Ovary (tissue), 9 donors: ENCODE measurements around the gene KRT32. TPM values are rescaled to one million over a fixed set of nuclear protein-coding genes. Genes with fewer than 3 reads are reported as not detected.

ENCODE experiments used
- DNase-seq, 5 donors: peaks; one replicate each; pipeline ENCODE4 v3.0.0-alpha.2; 2019 to 2020
- H3K27ac ChIP-seq, 2 donors: fragments of 200-600 bp; one replicate each; pipeline versions ENCODE4 v1.5.1 to v1.8.0; 2019 to 2022
- H3K27me3 ChIP-seq: fragments of 200-600 bp; one replicate; pipeline ENCODE4 v1.8.0; 2022
- H3K36me3 ChIP-seq: fragments of 200-600 bp; sonication (generic); one replicate; pipeline ENCODE4 v1.5.1; 2019
- H3K4me1 ChIP-seq: one replicate; pipeline ENCODE4 v1.8.1; 2013; ENCODE audit warnings: mild to moderate bottlenecking, moderate library complexity; ENCODE audit not compliant: insufficient read depth
- H3K4me3 ChIP-seq: fragments of 200-600 bp; sonication (generic); one replicate; pipeline ENCODE4 v1.5.1; 2017
- H3K9me3 ChIP-seq, 2 donors: fragments of 200-600 bp in 1 of 2; sonication (generic) in 1 of 2; one replicate each; pipeline versions ENCODE4 v1.5.1 to v1.8.1; 2013 to 2019; ENCODE audit warnings: mild to moderate bottlenecking in 1 of 2, moderate library complexity in 1 of 2
- EP300 ChIP-seq: sonication (generic); formaldehyde crosslinking; IDR thresholded peaks from one replicate; pipeline ENCODE4 v1.6.1; 2017; ENCODE audit warnings: antibody characterized with exemption
- POLR2A ChIP-seq: fragments of 450-650 bp; IDR thresholded peaks from one replicate; pipeline ENCODE4 v1.6.1; 2017; ENCODE audit warnings: antibody characterized with exemption, mild to moderate bottlenecking, moderate library complexity
- WGBS, 3 donors: extraction: QIAGEN DNeasy Blood & Tissue Kit in 1 of 3; methylation state at CpG; one replicate each; pipeline versions ENCODE4 v1.1.5 to v1.1.7; 2013 to 2017; 5-methylcytosine and 5-hydroxymethylcytosine counted together
- intact Hi-C, 4 donors: fragments of 100-400 bp; cut with DNase I; formaldehyde crosslinking; loops; one replicate each; pipeline versions ENCODE4 v1.11.0 to v1.15.1; 2022 to 2023
- polyA plus RNA-seq, 2 donors: library from polyadenylated mRNA; stranded (reverse); fragments of 200-250 nt in 1 of 2; fragments of 350-450 nt in 1 of 2; fragmentation: Illumina TruSeq in 1 of 2; extraction: RNeasy Lipid Tissue Mini Kit (QIAGEN cat#74804) in 1 of 2; gene quantifications; one replicate each; pipeline ENCODE4 v1.2.3, GENCODE V29; 2013 to 2014
- total RNA-seq, 7 donors: library from RNA; depleted of rRNA in 2 of 7; stranded (reverse); fragments of >200 nt in 2 of 7; fragmentation: NEBNext Ultra II Directional in 3 of 7; extraction: Animal tissue kit (Norgen Biotek cat#: 25700) in 3 of 7; gene quantifications; one replicate each; pipeline versions ENCODE4 v1.1.0 to v1.2.4, GENCODE V29; 2016 to 2023
- TF ChIP-seq, protein P1 (sequence below), 3 donors: fragments of 450-650 bp in 2 of 3; fragments of 200-600 bp in 1 of 3; IDR thresholded peaks; one replicate each; pipeline versions ENCODE4 v1.5.1 to v1.8.0; 2016 to 2022; ENCODE audit warnings: antibody characterized with exemption in 3 of 3, mild to moderate bottlenecking in 1 of 3
- donor health status: DM: no; HTN: no; CAD: no; lungs with moderate emphysema.
- donor health status: DM: no; HTN: no; CAD: no.
- donor health status: Bipolar disorder and iron deficiency.
- donor health status: DM: yes; HTN: yes; CAD: no.
- donor health status: DM: no; HTN: no; CAD: no.
- donor health status: DM: yes; HTN: yes; CAD: no.

Gene KRT32
- total and polyA plus RNA-seq, 9 donors, result 0.18 to 0.33 (median 0.20) TPM; not detected in 6

DNA sequence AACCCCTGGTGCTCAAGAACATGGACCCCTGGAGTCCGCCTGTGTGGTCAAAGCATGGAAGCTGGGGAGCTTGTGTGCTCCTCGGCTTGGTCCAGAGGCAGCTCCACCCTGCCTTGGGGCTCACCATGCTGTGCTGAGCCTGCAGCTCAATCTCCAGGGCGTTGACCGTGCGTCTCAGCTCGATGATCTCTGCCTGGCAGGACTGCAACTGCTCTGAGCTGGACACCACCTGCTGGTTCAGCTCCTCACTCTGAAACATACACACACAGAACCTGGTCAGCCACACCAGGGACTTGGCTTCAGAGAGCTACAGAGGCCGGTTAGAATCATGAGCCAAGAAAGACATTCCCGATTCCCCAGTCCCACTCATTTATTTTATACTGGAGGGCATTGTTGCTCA, 11.1 kb upstream of the KRT32 start:
- Histone ChIP-seq H3K4me3 (no peak overlapping the region), H3K27ac (no peak overlapping the region), H3K27me3 (no peaks in the 10 kb centered on the region), H3K36me3 (no peaks in the 10 kb centered on the region), H3K4me1 (peaks cover 4% of the 10 kb centered on the region), H3K9me3 (no peaks in the 10 kb centered on the region)
- DNase-seq, result no peak
- TF ChIP-seq EP300, result no peak
- TF ChIP-seq, protein P1, sequence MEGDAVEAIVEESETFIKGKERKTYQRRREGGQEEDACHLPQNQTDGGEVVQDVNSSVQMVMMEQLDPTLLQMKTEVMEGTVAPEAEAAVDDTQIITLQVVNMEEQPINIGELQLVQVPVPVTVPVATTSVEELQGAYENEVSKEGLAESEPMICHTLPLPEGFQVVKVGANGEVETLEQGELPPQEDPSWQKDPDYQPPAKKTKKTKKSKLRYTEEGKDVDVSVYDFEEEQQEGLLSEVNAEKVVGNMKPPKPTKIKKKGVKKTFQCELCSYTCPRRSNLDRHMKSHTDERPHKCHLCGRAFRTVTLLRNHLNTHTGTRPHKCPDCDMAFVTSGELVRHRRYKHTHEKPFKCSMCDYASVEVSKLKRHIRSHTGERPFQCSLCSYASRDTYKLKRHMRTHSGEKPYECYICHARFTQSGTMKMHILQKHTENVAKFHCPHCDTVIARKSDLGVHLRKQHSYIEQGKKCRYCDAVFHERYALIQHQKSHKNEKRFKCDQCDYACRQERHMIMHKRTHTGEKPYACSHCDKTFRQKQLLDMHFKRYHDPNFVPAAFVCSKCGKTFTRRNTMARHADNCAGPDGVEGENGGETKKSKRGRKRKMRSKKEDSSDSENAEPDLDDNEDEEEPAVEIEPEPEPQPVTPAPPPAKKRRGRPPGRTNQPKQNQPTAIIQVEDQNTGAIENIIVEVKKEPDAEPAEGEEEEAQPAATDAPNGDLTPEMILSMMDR (IDR thresholded peaks at IDR 0.05), result no peak
- TF ChIP-seq POLR2A, result no peak
- WGBS, 3 donors, result 84 to 91% (median 90%) methylated on average over 8 of the region's 8 CpGs
- intact Hi-C loops, result no loop called here

GRCh38 chr17:41476866-41477815, 10.0 kb upstream of the KRT32 start:
- Histone ChIP-seq H3K36me3 (no peaks in the 10 kb centered on the region), H3K9me3 (no peaks in the 10 kb centered on the region), H3K4me1 (peaks cover 4% of the 10 kb centered on the region), H3K27ac (no peak overlapping the region), H3K27me3 (no peaks in the 10 kb centered on the region), H3K4me3 (no peak overlapping the region)
- no peak for TF ChIP-seq EP300
- TF ChIP-seq, protein P1 (IDR thresholded peaks at IDR 0.05), result no peak
- TF ChIP-seq POLR2A, result no peak
- intact Hi-C loops, result no loop called here
- peak in 2 of 5 donors; percentile 25 to 57 for DNase-seq
- 60 to 76% (median 67%) methylated on average over 22 of the region's 22 CpGs for WGBS, 3 donors

GRCh38 chr17:41475421-41475820, 8.2 kb upstream of the KRT32 start:
- intact Hi-C loops, result no loop called here
- TF ChIP-seq, protein P1 (IDR thresholded peaks at IDR 0.05), result no peak
- no peak for TF ChIP-seq EP300
- no peak for TF ChIP-seq POLR2A
- WGBS, 3 donors, result 96 to 100% (median 97%) methylated on average over 4 of the region's 4 CpGs
- Histone ChIP-seq H3K4me3 (no peak overlapping the region), H3K27me3 (no peaks in the 10 kb centered on the region), H3K4me1 (peaks cover 4% of the 10 kb centered on the region), H3K36me3 (no peaks in the 10 kb centered on the region), H3K27ac (no peak overlapping the region), H3K9me3 (no peaks in the 10 kb centered on the region)
- DNase-seq, result peak in 1 of 5 donors; percentile 4

GRCh38 chr17:41474863-41475262, 7.7 kb upstream of the KRT32 start:
- peaks cover 4% of the 10 kb centered on the region for H3K4me1 ChIP-seq
- no peak overlapping the region for H3K27ac ChIP-seq
- H3K9me3 ChIP-seq, result no peaks in the 10 kb centered on the region
- no peaks in the 10 kb centered on the region for H3K36me3 ChIP-seq
- intact Hi-C loops, result no loop called here
- no peak for TF ChIP-seq POLR2A
- no peak for TF ChIP-seq EP300
- TF ChIP-seq, protein P1 (IDR thresholded peaks at IDR 0.05), result no peak
- peak in 1 of 5 donors; percentile 5 for DNase-seq
- no peak overlapping the region for H3K4me3 ChIP-seq
- no peaks in the 10 kb centered on the region for H3K27me3 ChIP-seq
- 66 to 77% (median 71%) methylated on average over 8 of the region's 8 CpGs for WGBS, 3 donors
